NCI-H1092 treated with DMSO at 0.1 percent for 48 hours (cell line): Measurements from ENCODE around the gene SPAG4.

Source experiments
- DNase-seq: peaks from one replicate; lab custom pipeline; 2025; lab: John Stamatoyannopoulos, UW

Gene SPAG4

DNA sequence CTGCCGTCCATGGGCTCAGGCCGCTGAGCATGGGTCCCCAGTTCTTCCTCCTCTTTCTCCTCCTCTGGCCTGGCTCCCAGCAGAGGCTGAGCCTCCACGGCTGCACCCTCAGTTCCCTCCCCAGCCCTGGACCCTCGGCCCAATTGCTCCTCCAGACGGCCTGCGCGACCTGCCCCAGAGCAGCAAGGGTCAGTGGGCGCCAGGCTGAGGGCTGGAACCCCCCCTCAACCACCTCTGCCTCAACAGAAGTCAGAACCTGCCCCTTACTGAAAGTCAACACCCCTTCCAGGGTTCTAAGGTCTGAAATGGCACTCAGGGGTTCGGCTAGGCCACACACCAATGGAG is 15.9 kb upstream of the SPAG4 start:
- no peak for DNase-seq

DNA sequence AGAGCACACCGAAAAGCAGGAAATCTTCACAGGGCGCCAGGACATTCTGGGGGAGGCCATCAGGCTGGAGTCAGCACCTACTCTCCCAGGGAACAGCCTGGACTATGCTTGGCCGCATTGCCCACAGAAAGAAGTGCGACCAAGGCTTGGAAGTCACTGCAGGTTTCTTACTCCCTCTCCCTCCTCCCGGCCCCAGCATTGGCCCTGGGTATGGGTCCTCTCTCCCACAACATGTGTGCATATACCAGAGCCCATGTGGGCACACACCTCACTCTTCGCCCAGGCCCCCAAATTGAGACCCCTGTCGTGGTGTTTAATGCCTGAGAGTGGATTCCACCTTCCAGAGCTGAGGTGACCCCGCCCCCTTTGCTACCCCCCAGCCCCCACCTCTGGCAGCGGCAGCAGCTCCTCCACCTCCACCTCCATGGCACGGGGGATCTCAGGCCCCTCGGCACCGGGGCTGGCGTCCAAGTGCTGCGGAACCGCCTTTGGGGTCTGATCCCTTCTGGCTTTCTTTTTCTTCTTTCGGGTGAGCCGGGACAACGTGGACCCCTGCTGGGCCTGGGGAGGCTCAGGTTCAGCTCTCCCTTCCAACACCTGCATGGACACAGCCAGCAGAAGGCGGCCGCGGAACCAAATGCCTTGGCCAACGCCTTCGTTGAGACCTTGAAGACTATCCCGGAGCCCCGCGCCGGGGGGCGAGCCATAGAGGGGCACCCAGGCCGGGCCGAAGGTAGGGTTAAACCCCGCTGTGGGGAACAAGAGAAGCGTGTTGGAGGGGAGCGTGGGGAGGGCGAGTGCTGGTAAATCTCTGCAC is 15.2 kb upstream of the SPAG4 start:
- DNase-seq = no peak

DNA sequence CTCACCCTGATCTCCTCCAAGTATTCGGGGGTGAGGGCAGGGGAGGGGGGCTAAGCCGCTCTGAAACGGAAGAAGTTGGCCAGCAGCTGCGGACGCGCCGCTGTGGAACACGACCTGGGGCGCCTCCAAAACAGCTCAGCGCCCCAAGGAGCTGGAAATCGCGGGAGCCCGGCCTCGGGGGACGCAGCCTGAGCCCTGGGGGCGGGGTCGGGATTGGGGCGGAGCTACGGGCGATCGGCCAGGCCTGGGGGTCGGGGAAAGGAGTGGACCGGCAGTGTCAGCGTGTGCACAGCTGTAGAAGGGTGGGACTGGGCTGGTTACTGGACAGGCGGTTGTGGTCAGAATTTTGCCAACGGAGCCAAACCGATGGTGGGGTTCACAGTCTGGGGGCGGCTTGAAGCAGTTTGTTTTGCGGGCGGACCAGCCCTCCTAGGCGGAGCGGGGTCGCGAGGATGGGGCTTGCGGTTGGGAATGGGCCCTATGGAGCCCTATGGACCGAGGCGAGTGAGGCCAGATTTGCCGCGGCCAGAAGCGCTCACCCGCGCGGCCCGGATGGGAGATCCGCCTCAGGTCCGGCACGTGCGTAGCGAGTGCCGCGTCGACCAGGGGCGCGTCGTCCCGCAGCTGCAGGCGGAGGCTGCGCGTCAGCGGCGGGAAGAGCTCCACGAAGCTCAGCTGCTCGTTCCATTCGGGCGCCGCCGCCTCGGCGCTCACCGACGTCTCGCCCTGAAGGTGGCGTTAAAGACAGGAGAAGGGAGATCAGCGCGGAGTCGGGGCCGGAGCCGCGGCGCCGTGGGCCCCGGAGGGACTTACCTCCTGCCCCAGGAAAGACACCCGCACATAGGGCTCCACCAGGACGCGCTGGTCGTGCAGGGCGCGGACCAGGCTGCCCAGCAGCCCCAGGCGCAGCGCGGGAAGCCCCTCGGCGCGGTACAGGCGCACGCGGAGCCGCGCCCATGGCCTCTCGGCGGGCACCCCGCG is 14.3 kb upstream of the SPAG4 start:
- peak; percentile 48 for DNase-seq

DNA sequence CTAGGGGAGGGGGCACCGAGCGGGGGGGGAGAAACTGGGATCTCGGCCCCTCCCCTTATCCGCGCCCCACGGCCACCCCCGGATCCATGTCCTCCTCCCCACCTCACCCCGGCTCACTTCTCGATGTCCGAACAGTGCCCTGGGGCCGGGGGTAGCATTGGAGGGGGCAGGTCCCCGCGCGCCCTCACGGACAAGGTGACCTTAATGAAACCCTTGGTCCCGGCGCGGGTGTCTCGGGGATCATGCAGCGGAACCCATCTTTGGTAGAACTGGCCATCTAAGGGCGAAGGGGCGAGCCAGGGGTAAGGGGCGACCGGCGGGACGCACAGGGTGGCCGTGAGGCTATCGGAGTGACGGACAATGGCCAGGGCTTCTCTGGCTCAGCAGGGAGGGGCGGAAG is 13.6 kb upstream of the SPAG4 start:
- DNase-seq = no peak

DNA sequence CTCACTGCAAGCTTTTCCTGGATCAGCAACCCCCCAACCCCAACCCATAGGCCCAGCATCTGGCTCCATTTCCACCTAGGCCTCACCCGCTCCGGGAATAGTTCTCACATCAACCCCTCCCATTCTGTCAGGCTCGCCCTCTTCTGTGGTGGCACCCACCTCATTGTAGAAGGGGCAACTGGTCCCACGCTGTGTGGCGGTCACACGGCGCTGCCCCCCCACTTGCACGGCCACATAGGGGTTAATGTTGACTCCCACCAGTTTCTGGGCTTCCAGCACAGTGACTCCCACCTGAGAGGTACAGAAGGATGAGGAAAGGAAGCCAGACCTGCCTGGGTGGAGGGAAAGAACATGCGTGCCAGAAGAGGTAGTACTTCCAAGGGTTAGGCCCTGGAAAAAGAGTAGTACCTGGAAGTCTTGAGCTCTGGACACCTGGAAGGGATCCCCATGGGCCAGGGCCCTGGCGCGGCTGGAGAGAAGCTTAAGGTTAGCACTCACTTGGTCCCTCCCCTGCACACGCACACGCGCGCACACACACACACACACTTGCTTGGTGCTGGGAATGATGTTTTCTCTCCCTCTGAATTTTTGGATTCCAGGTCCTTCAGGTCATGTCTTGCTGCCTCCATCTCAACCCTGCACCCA is 12.7 kb upstream of the SPAG4 start:
- no peak for DNase-seq

DNA sequence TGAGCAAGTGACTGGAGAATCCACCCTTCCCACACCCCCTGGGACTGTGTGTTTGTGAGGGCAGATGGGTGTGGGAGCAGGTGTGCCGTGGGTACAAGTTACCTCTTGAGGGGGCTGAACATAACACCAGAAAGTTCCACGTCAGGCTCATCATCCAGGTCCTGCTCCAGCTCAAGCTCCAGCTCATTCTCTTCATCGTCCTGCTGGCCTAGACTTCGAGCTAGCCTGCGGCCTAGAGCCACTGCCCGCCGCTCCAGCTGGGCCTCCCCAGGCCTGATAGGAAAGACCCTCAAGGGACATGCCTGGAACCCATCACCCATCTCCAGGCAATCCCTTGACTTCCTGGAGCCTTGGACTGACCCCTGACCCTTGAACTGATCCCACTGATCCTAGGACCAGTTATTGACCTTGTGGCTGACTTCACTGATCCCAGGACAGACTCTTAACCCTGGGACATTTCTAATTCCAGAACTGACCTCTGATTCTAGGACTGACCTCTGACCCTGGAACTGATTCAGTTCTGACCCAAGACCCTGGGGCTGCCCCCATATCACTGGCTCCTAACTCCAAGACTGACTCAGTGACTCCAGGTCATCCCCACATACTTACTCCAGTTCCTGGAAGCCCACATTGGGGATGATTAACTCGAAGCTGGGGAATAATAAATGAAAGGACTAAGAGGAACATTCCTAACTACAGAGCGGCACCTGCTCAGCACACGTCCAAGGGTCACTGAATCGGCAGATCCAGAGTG is 11.8 kb upstream of the SPAG4 start:
- DNase-seq = no peak

DNA sequence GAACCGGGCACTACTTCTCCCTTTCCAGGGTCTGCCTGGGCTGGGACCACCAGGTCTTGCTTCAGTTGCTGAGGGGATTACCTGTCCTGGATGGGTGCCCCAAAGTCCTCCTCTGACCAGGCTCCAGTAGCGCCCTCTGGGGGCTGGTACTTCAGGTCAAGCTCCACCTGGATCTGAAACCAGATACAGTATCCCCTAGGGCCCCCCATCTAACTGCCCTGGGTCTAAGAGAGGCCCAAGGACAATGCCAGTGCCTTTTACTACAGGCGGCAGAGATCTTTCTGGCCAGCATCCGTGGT is 11.2 kb upstream of the SPAG4 start:
- DNase-seq = no peak

DNA sequence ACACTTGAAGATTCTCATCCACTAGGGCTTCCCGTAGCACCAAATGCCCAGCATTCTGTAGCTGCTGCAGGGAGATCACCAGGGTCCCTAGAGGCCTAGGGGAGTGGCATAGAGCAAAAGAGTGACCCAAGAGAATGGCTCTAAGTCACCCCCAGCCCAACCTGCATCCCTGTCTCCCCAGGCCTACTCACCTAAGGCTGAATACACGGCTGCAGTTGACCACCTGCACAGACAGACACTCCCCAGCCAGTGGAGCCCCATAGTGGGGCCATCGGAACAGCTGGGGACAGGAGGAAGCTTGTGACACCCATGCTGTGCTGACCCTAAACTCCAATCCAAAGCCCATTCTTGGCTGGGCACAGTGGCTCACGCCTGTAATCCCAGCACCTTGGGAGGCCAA is 9.5 kb upstream of the SPAG4 start:
- no peak for DNase-seq

DNA sequence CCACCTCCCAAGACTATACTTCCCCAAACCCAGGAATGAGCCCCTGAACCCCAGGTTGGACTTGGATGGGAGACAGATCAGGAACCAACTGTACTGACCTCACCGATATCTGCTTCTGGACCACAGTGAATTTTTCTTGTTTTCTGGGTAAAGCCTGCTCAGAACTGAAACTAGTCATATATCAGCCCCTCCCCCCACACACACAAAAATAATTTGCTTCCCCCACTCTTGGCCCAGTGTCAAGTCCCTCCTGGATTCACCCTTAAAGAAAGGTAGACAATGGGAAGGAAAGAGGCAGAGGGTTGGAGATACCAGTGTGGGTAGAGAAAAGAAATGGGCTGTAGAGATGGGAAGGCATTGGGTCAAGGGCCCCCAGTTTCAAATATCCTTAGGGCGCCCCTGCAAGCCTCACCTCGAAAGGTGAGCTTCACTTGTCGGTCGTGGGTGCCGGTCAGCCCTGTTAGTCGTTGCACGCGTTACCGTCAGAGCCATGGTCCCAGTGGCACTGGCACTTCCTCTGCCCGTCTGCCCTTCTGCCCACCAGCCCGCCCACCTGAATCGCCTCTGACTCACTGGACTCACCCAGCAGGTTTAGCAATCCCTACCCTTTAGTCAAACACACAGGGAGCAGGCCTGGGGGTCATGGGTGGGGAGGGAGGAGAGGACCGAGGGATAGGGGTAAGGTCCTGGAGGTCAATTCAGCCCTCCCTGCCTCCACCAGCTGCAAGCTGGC is 8.5 kb upstream of the SPAG4 start:
- no peak for DNase-seq

DNA sequence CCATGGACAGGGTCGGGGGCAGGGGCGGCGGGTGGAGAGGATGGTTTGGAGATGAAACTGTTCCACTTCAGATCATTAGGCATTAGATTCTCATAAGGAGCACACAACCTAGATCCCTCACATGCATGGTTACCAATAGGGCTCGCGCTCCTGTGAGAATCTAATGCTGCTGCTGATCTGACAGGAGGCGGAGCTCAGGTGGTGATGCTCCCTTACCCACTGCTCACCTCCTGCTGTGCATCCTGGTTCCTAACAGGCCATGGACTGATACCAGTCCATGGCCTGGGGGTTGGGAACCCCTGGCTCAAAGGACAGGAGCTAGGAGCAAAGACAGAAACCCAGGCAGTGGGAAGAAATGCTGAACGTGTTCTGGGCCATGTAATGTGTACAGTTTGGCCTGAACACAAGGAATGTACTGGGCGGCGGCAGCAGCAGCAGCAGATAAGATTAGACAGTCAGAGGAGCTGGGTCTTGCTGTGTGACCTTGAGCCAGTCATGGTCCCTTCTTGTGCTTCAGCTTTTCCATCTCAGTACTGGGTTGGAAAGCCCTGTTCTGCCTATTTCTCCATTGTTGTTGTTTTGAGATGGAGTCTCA is 4.7 kb upstream of the SPAG4 start:
- no peak for DNase-seq

DNA sequence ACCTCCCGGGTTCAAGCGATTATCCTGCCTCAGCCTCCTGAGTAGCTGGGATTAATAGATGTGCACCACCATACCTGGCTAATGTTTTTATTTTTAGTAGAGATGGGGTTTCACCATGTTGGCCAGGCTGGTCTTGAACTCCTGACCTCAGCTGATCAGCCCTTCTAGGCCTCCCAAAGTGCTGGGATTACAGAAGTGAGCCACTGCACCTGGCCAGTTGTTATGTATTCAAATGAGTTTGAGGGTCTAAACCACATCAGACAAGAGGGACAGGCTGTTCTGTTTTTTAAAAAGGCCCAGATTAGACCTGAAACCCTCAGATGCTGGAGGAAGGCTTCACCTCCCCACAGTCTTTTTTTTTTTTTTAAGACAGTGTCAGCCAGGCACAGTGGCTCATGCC is 4.1 kb upstream of the SPAG4 start:
- no peak for DNase-seq

DNA sequence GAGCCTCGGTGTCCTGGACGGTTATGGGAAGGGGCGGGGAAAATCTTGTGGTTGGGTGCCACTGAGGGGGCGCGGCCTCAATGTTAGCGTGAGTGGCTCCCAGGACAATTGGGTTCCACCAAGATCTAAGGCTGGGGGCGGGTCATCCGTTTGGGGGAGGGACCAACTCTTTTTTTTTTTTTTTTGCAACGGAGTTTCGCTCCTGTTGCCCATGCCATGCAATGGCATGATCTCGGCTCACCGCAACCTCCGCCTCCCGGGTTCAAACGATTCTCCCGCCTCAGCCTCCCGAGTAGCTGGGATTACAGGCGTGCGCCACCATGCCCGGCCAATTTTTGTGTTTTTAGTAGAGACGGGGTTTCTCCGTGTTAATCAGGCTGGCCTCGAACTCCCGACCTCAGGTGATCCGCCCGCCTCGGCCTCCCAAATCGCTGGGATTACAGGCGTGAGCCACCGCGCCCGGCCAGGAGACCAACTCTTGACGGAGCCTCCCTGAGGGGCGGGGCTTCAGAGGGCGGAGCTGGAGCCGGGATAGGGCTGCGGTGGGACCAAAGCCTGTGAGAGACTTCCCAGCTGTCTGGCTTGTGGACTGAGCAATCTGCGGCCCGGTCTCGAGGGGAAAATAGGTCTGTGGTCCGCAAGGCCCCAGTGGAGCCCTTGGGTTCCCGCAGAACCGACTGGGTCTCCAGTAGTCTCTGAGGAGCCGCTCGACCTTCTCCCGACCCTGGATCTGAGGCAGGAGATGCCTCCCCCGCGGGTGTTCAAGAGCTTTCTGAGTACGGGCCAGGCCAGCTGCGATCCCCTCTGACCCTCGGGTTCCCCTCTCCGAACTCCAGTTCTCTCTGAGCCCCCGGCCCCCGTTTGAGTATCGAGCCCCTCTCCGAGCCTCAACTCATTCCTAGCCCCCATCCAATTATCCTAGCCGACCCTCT is 1.1 kb downstream of the SPAG4 start:
- DNase-seq = peak; percentile 37

DNA sequence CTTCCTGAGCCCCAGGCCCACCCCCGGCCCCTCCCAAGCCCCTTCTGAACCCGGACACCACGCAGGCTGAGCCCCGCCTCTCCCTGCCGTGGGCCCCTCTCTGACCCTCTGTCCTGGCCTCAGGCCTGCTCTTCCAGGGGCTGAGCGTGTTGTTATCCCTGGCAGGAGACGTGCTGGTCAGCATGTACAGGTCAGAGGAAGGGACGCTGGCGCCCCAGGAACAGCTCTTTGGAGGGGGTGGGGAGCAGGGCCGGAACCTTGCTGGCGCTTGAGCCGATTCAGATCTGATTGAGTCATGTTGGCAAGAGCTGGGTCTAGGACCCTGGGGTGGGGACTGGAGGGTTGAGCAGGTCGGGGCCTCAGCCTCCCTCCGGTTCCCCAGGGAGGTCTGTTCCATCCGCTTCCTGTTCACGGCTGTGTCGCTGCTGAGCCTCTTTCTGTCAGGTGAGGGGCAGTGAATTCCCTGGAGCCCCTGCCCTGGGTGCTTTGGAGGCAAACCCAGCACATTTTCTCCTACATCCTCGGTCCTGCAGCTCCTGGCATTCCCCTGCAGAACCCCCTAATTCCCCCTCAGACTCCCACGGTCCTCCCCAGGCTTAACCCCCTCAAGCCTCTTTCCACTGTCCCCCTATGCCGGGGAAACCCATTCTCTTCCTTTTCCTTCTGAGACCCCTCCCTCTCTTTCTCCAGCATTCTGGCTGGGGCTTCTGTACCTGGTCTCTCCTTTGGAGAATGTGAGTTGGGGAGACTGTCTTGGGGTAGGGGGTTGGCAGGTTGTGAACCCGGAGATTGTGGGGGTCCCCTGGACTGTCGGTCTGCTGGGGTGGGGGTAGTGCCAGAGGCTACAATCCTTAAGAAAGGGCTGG is 2.0 kb downstream of the SPAG4 start:
- peak; percentile 73 for DNase-seq

DNA sequence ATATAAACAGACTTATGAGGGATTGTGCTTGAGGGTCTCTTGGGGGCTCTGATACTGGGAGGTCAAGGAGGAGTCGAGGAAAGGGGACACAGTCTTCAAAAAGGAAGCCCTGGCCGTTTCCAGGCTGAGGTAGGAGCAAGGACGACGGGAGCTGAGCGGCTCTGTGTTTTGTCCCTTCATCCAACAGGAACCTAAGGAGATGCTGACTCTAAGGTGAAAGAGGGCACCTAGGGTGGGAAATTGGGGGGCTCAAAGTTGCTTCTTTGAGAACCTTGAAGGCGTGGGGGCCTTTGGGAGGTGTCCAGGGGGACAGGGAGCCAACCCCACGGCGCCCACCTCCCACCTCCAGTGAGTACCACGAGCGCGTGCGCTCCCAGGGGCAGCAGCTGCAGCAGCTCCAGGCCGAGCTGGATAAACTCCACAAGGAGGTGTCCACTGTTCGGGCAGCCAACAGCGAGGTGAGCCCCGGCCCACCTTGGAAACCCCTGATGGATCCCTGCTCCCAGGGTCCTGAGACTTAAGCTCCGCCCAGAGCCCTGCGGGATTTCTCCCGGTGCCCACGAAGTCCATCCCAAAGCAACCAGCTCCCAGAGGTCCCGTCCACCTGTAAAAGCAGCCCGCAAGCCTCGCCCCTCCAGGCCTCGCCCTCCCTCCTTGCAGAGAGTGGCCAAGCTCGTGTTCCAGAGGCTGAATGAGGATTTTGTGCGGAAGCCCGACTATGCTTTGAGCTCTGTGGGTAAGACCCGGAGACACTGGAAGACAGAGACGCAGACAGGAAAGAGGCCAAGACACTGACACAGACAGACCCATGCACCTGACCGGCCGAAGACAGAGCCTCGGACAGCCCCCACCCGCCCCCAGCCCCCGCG is 2.9 kb downstream of the SPAG4 start:
- DNase-seq = no peak

DNA sequence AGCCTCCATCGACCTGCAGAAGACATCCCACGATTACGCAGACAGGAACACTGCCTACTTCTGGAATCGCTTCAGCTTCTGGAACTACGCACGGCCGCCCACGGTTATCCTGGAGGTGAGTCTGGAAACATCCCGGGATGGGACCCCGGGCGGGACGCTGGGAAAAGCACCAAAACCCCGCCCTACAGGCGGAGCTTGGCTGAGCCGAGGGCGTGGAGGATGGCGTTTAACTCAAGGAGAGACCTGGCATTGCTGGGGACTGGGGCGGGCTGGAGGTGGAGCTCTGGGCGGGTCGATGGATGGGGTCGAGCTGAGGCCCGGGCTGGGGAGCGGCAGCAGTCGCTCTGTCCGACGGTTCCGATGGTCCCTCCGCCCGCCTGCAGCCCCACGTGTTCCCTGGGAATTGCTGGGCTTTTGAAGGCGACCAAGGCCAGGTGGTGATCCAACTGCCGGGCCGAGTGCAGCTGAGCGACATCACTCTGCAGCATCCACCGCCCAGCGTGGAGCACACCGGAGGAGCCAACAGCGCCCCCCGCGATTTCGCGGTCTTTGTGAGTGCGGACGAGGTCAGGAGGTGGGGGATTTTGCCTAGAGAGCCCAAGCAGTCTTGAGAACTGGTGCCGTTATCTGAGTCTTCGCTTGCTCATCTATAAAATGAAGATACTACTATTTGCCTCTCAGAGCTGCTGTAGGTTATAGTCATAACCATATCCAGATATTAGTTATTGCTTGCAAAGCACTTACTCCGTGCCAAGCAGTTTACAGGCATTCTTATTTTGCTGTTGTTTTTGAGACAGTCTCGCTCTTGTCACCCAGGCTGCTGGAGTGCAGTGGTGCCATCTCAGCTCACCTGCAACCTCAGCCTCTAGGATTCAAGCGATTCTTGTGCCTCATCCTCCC is 3.8 kb downstream of the SPAG4 start:
- peak; percentile 58 for DNase-seq

DNA sequence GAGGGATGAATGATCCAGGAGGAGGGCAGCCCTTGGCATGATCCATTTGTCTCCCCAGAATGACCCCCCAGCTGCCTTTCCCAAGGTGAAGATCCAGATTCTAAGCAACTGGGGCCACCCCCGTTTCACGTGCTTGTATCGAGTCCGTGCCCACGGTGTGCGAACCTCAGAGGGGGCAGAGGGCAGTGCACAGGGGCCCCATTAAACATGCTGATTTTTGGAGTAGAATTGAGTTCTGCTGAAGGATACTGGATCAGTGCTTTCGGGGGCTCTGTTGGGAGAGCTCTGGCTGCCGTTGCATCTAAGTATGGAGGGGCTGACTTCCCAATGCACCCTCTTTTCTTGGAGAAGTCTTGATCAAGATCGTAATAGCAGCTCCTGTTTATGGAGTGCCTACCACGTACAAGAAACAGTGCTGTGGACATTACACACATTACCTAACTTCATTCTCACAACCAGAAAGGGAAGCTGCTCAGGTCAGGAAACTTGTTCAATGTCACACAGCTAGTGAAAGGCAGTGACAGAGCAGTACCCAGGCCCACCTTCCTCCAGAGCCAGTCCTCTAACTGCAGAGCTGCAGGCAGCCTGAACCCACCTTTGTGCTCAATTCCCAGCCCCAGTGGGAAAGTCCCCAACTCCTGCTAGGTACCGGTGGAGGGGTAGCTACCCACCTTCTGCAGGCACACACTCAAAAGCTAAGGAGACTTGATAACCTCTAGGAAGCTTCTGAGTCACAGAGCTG is 5.4 kb downstream of the SPAG4 start:
- no peak for DNase-seq
